Measurements from ENCODE around the gene PHACTR1.

- peak; percentile 90 for TF ChIP-seq POLR2AphosphoS5 (IDR thresholded peaks at IDR 0.05; ENCODE audit: low read depth, low read length)
- TF ChIP-seq TAF1 (IDR thresholded peaks at IDR 0.05; ENCODE audit: borderline replicate concordance, low read depth, low read length) = 0 out of 2 replicates have a peak, but pooled peaks have one; percentile 39
Measured at GRCh38 chr6:13328076-13328874, 611.7 kb downstream of the PHACTR1 start, which contains the start of gene TBC1D7.

All from GM12892 (cell line).